ENCODE results near the gene DRGX. TPM values are rescaled to one million over a fixed set of nuclear protein-coding genes. Genes with fewer than 3 reads are reported as not detected.

DRGX gene
- total and polyA plus RNA-seq, 2 of the 13 experiments (the other 11 are each of a cell fraction or from before 2014, with no cell fraction given) = not detected

DNA sequence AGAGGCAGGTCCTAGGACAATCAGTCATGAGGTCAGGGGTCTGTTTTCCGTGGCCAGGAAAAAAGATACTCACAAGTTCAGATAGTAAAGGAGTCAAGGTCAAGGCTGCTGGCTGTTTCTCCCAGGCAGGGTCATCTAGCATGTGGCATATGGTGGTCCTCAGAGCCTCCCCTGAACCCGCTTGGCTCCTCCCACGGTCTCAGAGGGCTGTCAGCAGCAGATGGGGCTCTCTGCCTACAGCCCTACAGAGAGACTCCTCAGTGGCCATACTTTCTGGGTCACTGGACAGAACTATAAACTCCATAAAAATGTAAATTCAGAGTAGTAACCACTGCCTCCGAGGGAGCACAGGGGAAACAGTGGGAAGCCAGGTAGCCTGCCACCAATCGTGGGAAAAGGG lies 11.3 kb upstream of the DRGX start (continued):
- TF ChIP-seq ZSCAN22 (CRISPR knock-in tag; IDR thresholded peaks at IDR 0.05) (no peak), GABPA (IDR thresholded peaks at IDR 0.05; ENCODE audit: low read depth, low read length) (no peak), GABPA (CRISPR knock-in tag; IDR thresholded peaks at IDR 0.05; ENCODE audit: low read depth) (no peak), ETV5 (CRISPR knock-in tag; IDR thresholded peaks at IDR 0.05; ENCODE audit: borderline replicate concordance) (no peak), AKAP8 (CRISPR knock-in tag; IDR thresholded peaks at IDR 0.05) (no peak), ZNF232 (CRISPR knock-in tag; IDR thresholded peaks at IDR 0.05; ENCODE audit: borderline replicate concordance) (no peak), ZNF530 (CRISPR knock-in tag; IDR thresholded peaks at IDR 0.05; ENCODE audit: low read depth) (no peak), RCOR2 (CRISPR knock-in tag; IDR thresholded peaks at IDR 0.05) (no peak)

DNA sequence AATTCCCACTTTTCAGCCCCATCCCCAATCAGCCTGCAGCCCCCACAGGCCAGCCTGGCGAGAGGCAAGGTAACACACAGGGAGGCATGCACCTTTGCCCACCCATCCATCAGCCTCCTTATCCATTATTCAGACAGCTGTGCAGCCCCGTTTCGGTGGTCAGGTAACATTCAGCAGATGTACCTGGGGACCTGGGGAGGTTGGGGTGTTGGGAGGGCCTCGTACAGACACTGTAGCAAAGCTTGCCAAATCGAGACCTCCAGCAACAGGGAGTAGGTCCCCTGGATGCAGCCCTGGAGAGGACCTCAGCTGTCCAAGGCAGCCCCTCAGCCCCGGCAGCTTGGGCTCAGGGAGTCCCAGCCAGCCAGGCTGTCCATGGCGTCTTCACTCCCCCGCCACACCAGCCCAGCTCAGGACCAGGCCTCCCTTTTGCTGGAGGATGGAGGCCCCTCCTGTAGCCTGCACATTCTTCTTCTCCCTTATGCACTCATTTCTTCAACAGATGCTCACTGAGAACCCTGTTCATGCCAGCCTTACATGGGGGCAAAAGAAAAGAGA lies 8.5 kb upstream of the DRGX start:
- no peak overlapping the region for H3K27ac ChIP-seq (ENCODE audit: extremely low read length, insufficient read depth, low read length)
- H2AFZ ChIP-seq (ENCODE audit: low read length) = no peak overlapping the region
- no peak for DNase-seq (ENCODE audit: low spot score)
- POLR2A ChIA-PET = no interaction called here
- peaks cover 3 to 29% of the 10 kb centered on the region in 2 experiments; a peak in 4 of 5 replicates for H3K27me3 ChIP-seq (ENCODE audit: control insufficient read depth in 1 of 2, insufficient read depth in 2 of 2, low read length in 2 of 2)
- WGBS (ENCODE audit: low lambda C conversion rate) = 8% methylated on average over 2 of the region's 8 CpGs
- no TSS peak for BruUV-seq (replicated peaks)
- no peak overlapping the region for H3K9ac ChIP-seq (ENCODE audit: insufficient read depth, low read depth, low read length)
- H3K4me3 ChIP-seq (replicated peaks in 1 of 3; ENCODE audit: insufficient read depth in 1 of 3, low read depth in 2 of 3, low read length in 3 of 3) = no peak overlapping the region
- 0 out of 2 replicates have a peak, but pooled peaks cover 3% of the 10 kb centered on the region for H4K20me1 ChIP-seq (ENCODE audit: insufficient read depth, low read length)
- intact Hi-C loops (cut with micrococcal nuclease; ENCODE audit: unreplicated experiment) = no loop called here
- H3K79me2 ChIP-seq (ENCODE audit: insufficient read depth, low read length) = no peaks in the 10 kb centered on the region
- in situ Hi-C loops (cut with HindIII; ENCODE audit: extremely low pct_ligation_motif_present, low pct_unique_long_range_greater_than_20kb) = loop anchor here (5.0 kb wide), 1 partner anchor 108 kb away; no protein-coding TSS in a partner anchor
- no peaks in the 10 kb centered on the region for H3K4me1 ChIP-seq (ENCODE audit: insufficient read depth, low read length)
- H3K36me3 ChIP-seq (replicated peaks in 1 of 2; ENCODE audit: control insufficient read depth in 1 of 2, insufficient read depth in 2 of 2, low read length in 2 of 2) = no peaks in the 10 kb centered on the region
- H3K4me2 ChIP-seq (ENCODE audit: low read depth, low read length) = no peak overlapping the region
- no peak for ATAC-seq
- CTCF ChIA-PET (ENCODE audit: low intra/inter-chr PET ratio, low total read pairs) = interaction anchor here (1.0 kb wide), 1 partner anchor 108 kb away, joined by 4 read pairs; no protein-coding TSS in a partner anchor
- no peaks in the 10 kb centered on the region for H3K9me3 ChIP-seq (ENCODE audit: low read length)
- TF ChIP-seq MIER2 (CRISPR knock-in tag; IDR thresholded peaks at IDR 0.05) = no peak
- no peak for TF ChIP-seq KLF11 (CRISPR knock-in tag; IDR thresholded peaks at IDR 0.05)
- TF ChIP-seq TCF7 (IDR thresholded peaks at IDR 0.05; ENCODE audit: low read depth) = no peak
- no peak for TF ChIP-seq ZFP82 (CRISPR knock-in tag; IDR thresholded peaks at IDR 0.05; ENCODE audit: borderline replicate concordance)
- TF ChIP-seq ZNF343 (CRISPR knock-in tag; IDR thresholded peaks at IDR 0.05) = no peak
- TF ChIP-seq, protein P1, sequence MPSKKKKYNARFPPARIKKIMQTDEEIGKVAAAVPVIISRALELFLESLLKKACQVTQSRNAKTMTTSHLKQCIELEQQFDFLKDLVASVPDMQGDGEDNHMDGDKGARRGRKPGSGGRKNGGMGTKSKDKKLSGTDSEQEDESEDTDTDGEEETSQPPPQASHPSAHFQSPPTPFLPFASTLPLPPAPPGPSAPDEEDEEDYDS (CRISPR knock-in tag; IDR thresholded peaks at IDR 0.05) = no peak
- TF ChIP-seq, protein P2, sequence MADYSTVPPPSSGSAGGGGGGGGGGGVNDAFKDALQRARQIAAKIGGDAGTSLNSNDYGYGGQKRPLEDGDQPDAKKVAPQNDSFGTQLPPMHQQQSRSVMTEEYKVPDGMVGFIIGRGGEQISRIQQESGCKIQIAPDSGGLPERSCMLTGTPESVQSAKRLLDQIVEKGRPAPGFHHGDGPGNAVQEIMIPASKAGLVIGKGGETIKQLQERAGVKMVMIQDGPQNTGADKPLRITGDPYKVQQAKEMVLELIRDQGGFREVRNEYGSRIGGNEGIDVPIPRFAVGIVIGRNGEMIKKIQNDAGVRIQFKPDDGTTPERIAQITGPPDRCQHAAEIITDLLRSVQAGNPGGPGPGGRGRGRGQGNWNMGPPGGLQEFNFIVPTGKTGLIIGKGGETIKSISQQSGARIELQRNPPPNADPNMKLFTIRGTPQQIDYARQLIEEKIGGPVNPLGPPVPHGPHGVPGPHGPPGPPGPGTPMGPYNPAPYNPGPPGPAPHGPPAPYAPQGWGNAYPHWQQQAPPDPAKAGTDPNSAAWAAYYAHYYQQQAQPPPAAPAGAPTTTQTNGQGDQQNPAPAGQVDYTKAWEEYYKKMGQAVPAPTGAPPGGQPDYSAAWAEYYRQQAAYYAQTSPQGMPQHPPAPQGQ (CRISPR knock-in tag; IDR thresholded peaks at IDR 0.05; ENCODE audit: borderline replicate concordance) = no peak
- TF ChIP-seq NRL (CRISPR knock-in tag; IDR thresholded peaks at IDR 0.05; ENCODE audit: borderline replicate concordance) = no peak
- FAIRE-seq = no peak

Measured in HepG2 (cell line).